ENCODE measurements around the gene TMEM243. TPM values are rescaled to one million over a fixed set of nuclear protein-coding genes. Genes with fewer than 3 reads are reported as not detected.
A peak's percentile ranks its signal among the peaks of the same experiment; 100 is the strongest.

Gene TMEM243
- polyA plus RNA-seq, 2 of the 4 experiments (the other 2 are of a cell fraction): 23.7 to 36.1 TPM

DNA sequence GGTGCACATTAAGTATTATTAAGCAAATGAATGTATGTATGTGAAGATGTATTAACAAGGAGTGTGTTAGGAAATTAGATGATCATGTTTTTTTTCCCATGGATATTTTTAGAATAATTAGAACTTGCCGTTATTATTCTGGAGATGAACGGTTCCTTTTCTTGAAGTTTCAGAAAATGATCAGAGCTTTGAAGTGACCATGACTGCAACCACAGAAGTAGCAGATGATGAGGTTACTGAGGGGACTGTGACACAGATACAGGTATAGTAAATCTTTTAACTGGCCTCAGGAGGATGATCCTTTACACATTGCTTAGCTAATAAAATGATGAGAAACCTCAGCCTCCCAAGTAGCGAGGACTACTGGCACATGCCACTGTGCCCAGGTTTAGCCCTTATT is 48.7 kb downstream of the TMEM243 start:
- FAIRE-seq (no peak), ATAC-seq (no peak), DNase-seq (ENCODE audit: low read depth in 1 of 2, low spot score in 1 of 2) (no peak)
- TF ChIP-seq CTCF (IDR thresholded peaks at IDR 0.05) (no peak), CHD4 (IDR thresholded peaks at IDR 0.05; ENCODE audit: borderline replicate concordance) (no peak), MAFK (IDR thresholded peaks at IDR 0.05; ENCODE audit: partially characterized antibody) (no peak), ZC3H11A (IDR thresholded peaks at IDR 0.05) (no peak), HOXB13 (CRISPR knock-in tag; IDR thresholded peaks at IDR 0.05; ENCODE audit: low read depth) (no peak), EP300 (IDR thresholded peaks at IDR 0.05) (no peak), FOXS1 (CRISPR knock-in tag; IDR thresholded peaks at IDR 0.05) (no peak), MAX (IDR thresholded peaks at IDR 0.05) (no peak), ZSCAN20 (CRISPR knock-in tag; IDR thresholded peaks at IDR 0.05) (no peak), POLR2AphosphoS2 (conservative IDR thresholded peaks at IDR 0.05; ENCODE audit: low read length) (no peak), SMC3 (IDR thresholded peaks at IDR 0.05) (no peak), ATOH8 (CRISPR knock-in tag; IDR thresholded peaks at IDR 0.05; ENCODE audit: low read depth) (no peak), TP53 (CRISPR knock-in tag; IDR thresholded peaks at IDR 0.05) (no peak)
- Histone ChIP-seq H3K27ac (no peak overlapping the region), H3K4me1 (no peaks in the 10 kb centered on the region), H3K9me3 (no peaks in the 10 kb centered on the region), H3K4me3 (no peak overlapping the region), H3K4me2 (no peak overlapping the region)
- CTCF ChIA-PET: no interaction called here
- WGBS (ENCODE audit: missing lambda C conversion rate): 95% methylated on average over 3 of the region's 3 CpGs
- POLR2A ChIA-PET: interaction anchor here (1.4 kb wide), 1 partner anchor 18 kb away, joined by 5 read pairs; the partner anchor contains the start of gene DMTF1

DNA sequence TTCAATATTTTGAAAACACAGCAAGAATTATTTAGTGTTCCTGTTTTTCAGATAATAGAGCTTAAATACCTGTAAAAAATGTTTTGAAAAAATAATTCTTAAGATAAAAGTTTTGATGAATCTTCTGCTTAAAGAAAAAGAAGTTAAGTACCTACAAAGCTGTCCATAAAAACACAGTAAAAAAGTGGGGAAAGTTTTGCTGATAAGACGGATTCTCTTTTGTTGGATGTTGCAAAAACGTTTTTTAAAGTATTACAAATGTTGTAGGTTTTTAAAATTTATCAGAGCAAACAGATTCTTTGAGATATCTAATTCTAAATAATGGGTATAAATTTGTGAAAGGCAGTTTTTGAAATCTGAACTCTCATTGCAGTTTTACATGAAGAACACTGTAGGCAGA is 55.1 kb downstream of the TMEM243 start:
- POLR2A ChIA-PET: no interaction called here
- Histone ChIP-seq H3K9me3 (no peaks in the 10 kb centered on the region), H3K4me3 (no peak overlapping the region), H3K4me1 (no peaks in the 10 kb centered on the region), H3K4me2 (no peak overlapping the region), H3K27ac (no peak overlapping the region)
- 46% methylated on average over 2 of the region's 2 CpGs for WGBS (ENCODE audit: missing lambda C conversion rate)
- CTCF ChIA-PET: no interaction called here
- DNase-seq (ENCODE audit: low read depth in 1 of 2, low spot score in 1 of 2) (no peak), ATAC-seq (no peak), FAIRE-seq (no peak)
- TF ChIP-seq SMC3 (IDR thresholded peaks at IDR 0.05) (no peak), HOXA7 (CRISPR knock-in tag; IDR thresholded peaks at IDR 0.05) (no peak), MAFK (IDR thresholded peaks at IDR 0.05; ENCODE audit: partially characterized antibody) (peak; percentile 55)
- TF ChIP-seq, protein P1, sequence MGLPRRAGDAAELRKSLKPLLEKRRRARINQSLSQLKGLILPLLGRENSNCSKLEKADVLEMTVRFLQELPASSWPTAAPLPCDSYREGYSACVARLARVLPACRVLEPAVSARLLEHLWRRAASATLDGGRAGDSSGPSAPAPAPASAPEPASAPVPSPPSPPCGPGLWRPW (IDR thresholded peaks at IDR 0.05): no peak

DNA sequence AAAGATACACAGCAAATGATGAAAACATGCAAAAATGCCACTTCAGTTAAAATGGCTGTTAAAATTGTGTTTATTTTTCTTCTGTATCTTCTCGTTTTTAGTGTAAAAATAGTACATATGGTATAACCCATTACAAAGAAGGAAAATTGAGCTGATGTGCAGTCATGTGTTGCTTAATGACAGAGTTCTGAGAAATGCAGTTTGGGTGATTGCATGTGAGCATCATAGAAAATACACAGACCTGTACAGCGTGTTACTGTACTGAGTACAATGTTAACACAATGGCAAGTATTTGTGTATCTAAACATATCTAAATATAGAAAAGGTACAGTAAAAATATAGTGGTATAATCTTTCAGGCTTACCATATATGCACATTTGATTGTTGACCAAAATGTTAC is 60.0 kb downstream of the TMEM243 start:
- ATAC-seq (no peak), DNase-seq (ENCODE audit: low read depth in 1 of 2, low spot score in 1 of 2) (no peak), FAIRE-seq (no peak)
- ChIA-PET CTCF (interaction anchor here (0.6 to 1.4 kb wide), 2 partner anchors 15 to 75 kb away, joined by 3 to 5 read pairs; no protein-coding TSS in a partner anchor), POLR2A (no interaction called here)
- Histone ChIP-seq H3K4me3 (no peak overlapping the region), H3K4me1 (peaks cover 22% of the 10 kb centered on the region), H3K9me3 (no peaks in the 10 kb centered on the region), H3K27ac (no peak overlapping the region), H3K4me2 (no peak overlapping the region)
- WGBS (ENCODE audit: missing lambda C conversion rate): 86% methylated on average over 2 of the region's 2 CpGs
- TF ChIP-seq RCOR1 (IDR thresholded peaks at IDR 0.05; ENCODE audit: low read depth, low read length): no peak
- no peak for TF ChIP-seq TFCP2L1 (CRISPR knock-in tag; IDR thresholded peaks at IDR 0.05)

GRCh38 chr7:87156709-87157108 is 62.8 kb downstream of the TMEM243 start:
- FAIRE-seq (no peak), DNase-seq (ENCODE audit: low read depth in 1 of 2, low spot score in 1 of 2) (no peak), ATAC-seq (no peak)
- no peak overlapping the region for H3K4me3 ChIP-seq
- no peaks in the 10 kb centered on the region for H3K9me3 ChIP-seq
- 56% methylated on average over 2 of the region's 2 CpGs for WGBS (ENCODE audit: missing lambda C conversion rate)
- CTCF ChIA-PET: no interaction called here
- no peak for TF ChIP-seq ZFP36 (IDR thresholded peaks at IDR 0.05; ENCODE audit: borderline replicate concordance, partially characterized antibody)
- no peak for TF ChIP-seq EHMT2 (IDR thresholded peaks at IDR 0.05; ENCODE audit: low read depth)
- TF ChIP-seq MYC (IDR thresholded peaks at IDR 0.05; ENCODE audit: borderline replicate concordance, low read length): no peak
- TF ChIP-seq TP53 (CRISPR knock-in tag; IDR thresholded peaks at IDR 0.05): no peak
- TF ChIP-seq HEYL (CRISPR knock-in tag; IDR thresholded peaks at IDR 0.05): no peak
- no peak for TF ChIP-seq HOXB5 (CRISPR knock-in tag; IDR thresholded peaks at IDR 0.05)
- peaks cover 30% of the 10 kb centered on the region for H3K4me1 ChIP-seq
- peak overlapping the region; percentile 92; the same call in 2 of the 3 replicates for H3K4me2 ChIP-seq
- POLR2A ChIA-PET: interaction anchor here (1.1 kb wide), 1 partner anchor 64 kb away, joined by 3 read pairs; no protein-coding TSS in a partner anchor
- H3K27ac ChIP-seq: no peak overlapping the region

All from A549 (cell line).